GM12892 (cell line): ENCODE measurements around the gene CAMKMT.

ENCODE experiments used
- POLR2A ChIP-seq: IDR thresholded peaks from 2 replicates; pipeline ENCODE4 v1.6.1; 2011; ENCODE audit warnings: low read depth, low read length, control low read depth
- POLR2AphosphoS5 ChIP-seq: IDR thresholded peaks from 2 replicates; pipeline ENCODE4 v1.6.1; 2011; ENCODE audit warnings: low read depth, low read length, control low read depth
- TAF1 ChIP-seq: IDR thresholded peaks from 2 replicates; pipeline ENCODE4 v1.6.1; 2011; ENCODE audit warnings: low read depth, mild to moderate bottlenecking, control low read depth, low read length, borderline replicate concordance

GRCh38 chr2:44443517-44443916 lies 81.8 kb downstream of the CAMKMT start:
- TF ChIP-seq POLR2A: no peak
- TF ChIP-seq TAF1: no peak
- no peak for TF ChIP-seq POLR2AphosphoS5
